ENCODE results near the gene IGSF21. TPM values are rescaled to one million over a fixed set of nuclear protein-coding genes. Genes with fewer than 3 reads are reported as not detected.

Gene IGSF21
- total and polyA plus RNA-seq, 2 of the 8 experiments (the other 6 are each of a cell fraction or from before 2014, with no cell fraction given), result 22.5 to 28.5 TPM

- Histone ChIP-seq H3K27ac (ENCODE audit: low read depth, low read length) (no peak overlapping the region), H3K9ac (replicated peaks in 1 of 4; ENCODE audit: extremely low read depth in 1 of 4, low read depth in 3 of 4, low read length in 3 of 4) (no peak overlapping the region), H2BK20ac (ENCODE audit: low read length) (peak overlapping the region; percentile 100; the same call in 1 of the 2 replicates), H3K56ac (replicated peaks; ENCODE audit: insufficient read length, low read depth, low read length) (no peak overlapping the region), H2BK15ac (ENCODE audit: low read length) (peak overlapping the region; percentile 82; the same call in 1 of the 2 replicates), H3K9me3 (ENCODE audit: insufficient read depth in 2 of 2, low read depth in 1 of 2, low read length in 1 of 2) (no peaks in the 10 kb centered on the region), H4K8ac (ENCODE audit: extremely low read depth, insufficient read depth, low read length) (no peak overlapping the region), H2AFZ (ENCODE audit: low read length) (no peak overlapping the region), H3K23ac (ENCODE audit: insufficient read length) (no peak overlapping the region), H3K4me3 (ENCODE audit: extremely low read depth in 1 of 4, insufficient read depth in 2 of 4, low read depth in 3 of 4, low read length in 4 of 4) (no peak overlapping the region), H3K79me2 (ENCODE audit: control insufficient read depth in 1 of 2, insufficient read depth in 2 of 2, low read length in 2 of 2) (no peaks in the 10 kb centered on the region), H2BK12ac (ENCODE audit: low read depth, low read length) (peak overlapping the region; percentile 99), H3K4ac (replicated peaks; ENCODE audit: insufficient read length, low read depth, low read length) (peak overlapping the region; percentile 47), H4K5ac (ENCODE audit: insufficient read length, low read depth, low read length) (no peak overlapping the region), H2BK120ac (replicated peaks; ENCODE audit: low read depth, low read length) (peak overlapping the region; percentile 67), H4K20me1 (replicated peaks in 1 of 2; ENCODE audit: control insufficient read depth in 1 of 2, insufficient read depth in 2 of 2, low read length in 2 of 2) (no peaks in the 10 kb centered on the region), H3K18ac (ENCODE audit: extremely low read depth, low read length) (peak overlapping the region; percentile 92), H2BK5ac (ENCODE audit: low read depth, low read length) (peak overlapping the region; percentile 87; the same call in 1 of the 2 replicates), H3K79me1 (ENCODE audit: low read depth, low read length) (no peaks in the 10 kb centered on the region), H4K91ac (replicated peaks; ENCODE audit: insufficient read length, low read length) (peak overlapping the region; percentile 96), H3K4me2 (ENCODE audit: insufficient read depth in 1 of 2, low read depth in 2 of 2, low read length in 2 of 2) (no peak overlapping the region), H2AK5ac (ENCODE audit: low read depth, low read length) (peak overlapping the region; percentile 78; the same call in 1 of the 2 replicates), H3K23me2 (ENCODE audit: low read depth, low read length) (no peaks in the 10 kb centered on the region), H3K36me3 (ENCODE audit: control insufficient read depth in 2 of 4, insufficient read depth in 4 of 4, low read length in 3 of 4) (no peaks in the 10 kb centered on the region), H3K27me3 (replicated peaks in 1 of 4; ENCODE audit: control insufficient read depth in 3 of 4, extremely low read depth in 1 of 4, insufficient read depth in 3 of 4, low read length in 3 of 4) (no peaks in the 10 kb centered on the region; a peak in 1 of 7 replicates), H3K14ac (ENCODE audit: insufficient read length) (no peak overlapping the region), H3K4me1 (replicated peaks in 1 of 4; ENCODE audit: control insufficient read depth in 3 of 4, insufficient read depth in 4 of 4, low read length in 3 of 4) (peaks cover 14 to 44% (median 30%) of the 10 kb centered on the region in 4 experiments)
- CTCF ChIA-PET (ENCODE audit: partially characterized antibody), result interaction anchor here (0.5 to 3.1 kb wide), 8 partner anchors 9 to 972 kb away, joined by 3 to 16 read pairs (median 4); no protein-coding TSS in a partner anchor
- 93% methylated on average over 6 of the region's 6 CpGs; no CpG with 5 or more reads in 1 of the 2 experiments for WGBS, 2 experiments (ENCODE audit: extremely low coverage in 1 of 2, insufficient coverage in 1 of 2, insufficient read length in 1 of 2, insufficient replicate concordance in 2 of 2, low coverage in 1 of 2, low lambda C conversion rate in 2 of 2, missing lambda C conversion rate in 1 of 2)
- DNase-seq (ENCODE audit: low read depth in 1 of 2, low spot score in 2 of 2) (no peak), FAIRE-seq (no peak)
- TF ChIP-seq SIRT6 (IDR thresholded peaks at IDR 0.05; ENCODE audit: low read length), result no peak
- TF ChIP-seq KDM1A (IDR thresholded peaks at IDR 0.05; ENCODE audit: borderline replicate concordance, low read length), result no peak
- no peak for TF ChIP-seq EP300 (IDR thresholded peaks at IDR 0.05; ENCODE audit: borderline replicate concordance in 1 of 2, low read depth in 2 of 2, low read length in 2 of 2)
- no peak for TF ChIP-seq ZNF274 (IDR thresholded peaks at IDR 0.05; ENCODE audit: borderline replicate concordance, extremely low read depth, low read length)
- no peak for TF ChIP-seq CBX8 (IDR thresholded peaks at IDR 0.05; ENCODE audit: borderline replicate concordance, low read depth, low read length)
- POLR2A ChIA-PET (ENCODE audit: partially characterized antibody), result interaction anchor here (0.6 to 2.2 kb wide), 3 partner anchors 8 to 58 kb away, joined by 3 to 5 read pairs (median 4); no protein-coding TSS in a partner anchor
These were observed 185.7 kb downstream of the IGSF21 start for GRCh38 chr1:18293291-18293690.
